ENCODE results near the gene RBBP9. TPM values are rescaled to one million over a fixed set of nuclear protein-coding genes. Genes with fewer than 3 reads are reported as not detected.

RBBP9 gene
- total RNA-seq: 19.2 and 20.4 TPM in 2 replicates
- polyA plus RNA-seq: 9.2 and 9.8 TPM in 2 replicates

DNA sequence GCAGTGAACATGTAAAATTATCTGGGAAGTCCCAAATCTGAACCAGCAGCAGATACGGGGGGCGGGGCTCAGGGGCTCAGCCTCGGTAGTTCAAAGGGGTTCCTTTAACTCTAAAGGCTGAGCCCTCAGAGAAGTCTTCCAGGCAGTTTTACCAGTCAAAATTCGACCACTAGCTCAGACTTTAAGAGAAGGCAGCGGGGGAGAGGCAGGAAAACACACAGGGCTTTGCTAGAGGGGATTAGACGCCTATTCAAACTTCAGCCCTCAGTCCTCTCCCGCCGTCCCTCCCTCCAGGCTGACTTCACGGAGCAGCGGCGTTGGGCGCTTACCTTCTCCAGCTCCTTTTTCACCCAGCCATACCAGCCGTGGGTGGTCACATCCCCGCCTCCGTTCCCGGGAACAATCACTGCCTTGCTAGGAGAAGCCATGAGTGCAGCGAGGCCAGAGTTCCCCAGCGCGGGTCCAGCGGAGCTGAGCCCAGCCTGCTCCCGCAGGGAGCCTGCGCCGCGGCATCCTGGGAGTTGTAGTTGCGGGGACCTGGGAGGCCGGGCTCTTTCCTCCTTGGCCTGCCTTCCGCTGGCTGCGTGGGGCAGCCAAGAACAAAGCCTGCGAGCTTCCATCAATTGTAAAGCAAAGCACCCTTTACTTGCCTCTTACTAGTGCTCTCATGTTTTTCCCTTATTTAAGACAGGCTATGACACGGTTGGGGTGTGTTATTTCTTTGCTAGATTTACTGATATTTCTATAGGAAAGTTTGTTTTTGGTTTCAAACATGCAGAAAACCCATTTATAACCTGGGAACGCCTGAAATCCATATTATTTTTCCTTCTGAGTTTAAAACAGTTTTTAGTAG lies at the start of gene RBBP9:
RBBP9 (minus strand) TSS at position 486 of the 853 bp plus-strand sequence; CDS start at position 428, 58 bp downstream.
- Histone ChIP-seq H3K27ac (peak within 1 kb of the TSS; percentile 74), H3K4me1 (ENCODE audit: low read depth) (no peaks in the 10 kb centered on the region), H3K27me3 (no peaks in the 10 kb centered on the region), H3K36me3 (no peaks in the 10 kb centered on the region), H3K9me3 (ENCODE audit: low read depth) (no peaks in the 10 kb centered on the region), H3K4me3 (peak within 1 kb of the TSS; percentile 71)
- DNase-seq (ENCODE audit: low read depth in 1 of 2, low spot score in 1 of 2): peak; percentile 89 to 91
- TF ChIP-seq, protein P1, sequence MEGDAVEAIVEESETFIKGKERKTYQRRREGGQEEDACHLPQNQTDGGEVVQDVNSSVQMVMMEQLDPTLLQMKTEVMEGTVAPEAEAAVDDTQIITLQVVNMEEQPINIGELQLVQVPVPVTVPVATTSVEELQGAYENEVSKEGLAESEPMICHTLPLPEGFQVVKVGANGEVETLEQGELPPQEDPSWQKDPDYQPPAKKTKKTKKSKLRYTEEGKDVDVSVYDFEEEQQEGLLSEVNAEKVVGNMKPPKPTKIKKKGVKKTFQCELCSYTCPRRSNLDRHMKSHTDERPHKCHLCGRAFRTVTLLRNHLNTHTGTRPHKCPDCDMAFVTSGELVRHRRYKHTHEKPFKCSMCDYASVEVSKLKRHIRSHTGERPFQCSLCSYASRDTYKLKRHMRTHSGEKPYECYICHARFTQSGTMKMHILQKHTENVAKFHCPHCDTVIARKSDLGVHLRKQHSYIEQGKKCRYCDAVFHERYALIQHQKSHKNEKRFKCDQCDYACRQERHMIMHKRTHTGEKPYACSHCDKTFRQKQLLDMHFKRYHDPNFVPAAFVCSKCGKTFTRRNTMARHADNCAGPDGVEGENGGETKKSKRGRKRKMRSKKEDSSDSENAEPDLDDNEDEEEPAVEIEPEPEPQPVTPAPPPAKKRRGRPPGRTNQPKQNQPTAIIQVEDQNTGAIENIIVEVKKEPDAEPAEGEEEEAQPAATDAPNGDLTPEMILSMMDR (IDR thresholded peaks at IDR 0.05; ENCODE audit: low read depth, low read length): no peak

DNA sequence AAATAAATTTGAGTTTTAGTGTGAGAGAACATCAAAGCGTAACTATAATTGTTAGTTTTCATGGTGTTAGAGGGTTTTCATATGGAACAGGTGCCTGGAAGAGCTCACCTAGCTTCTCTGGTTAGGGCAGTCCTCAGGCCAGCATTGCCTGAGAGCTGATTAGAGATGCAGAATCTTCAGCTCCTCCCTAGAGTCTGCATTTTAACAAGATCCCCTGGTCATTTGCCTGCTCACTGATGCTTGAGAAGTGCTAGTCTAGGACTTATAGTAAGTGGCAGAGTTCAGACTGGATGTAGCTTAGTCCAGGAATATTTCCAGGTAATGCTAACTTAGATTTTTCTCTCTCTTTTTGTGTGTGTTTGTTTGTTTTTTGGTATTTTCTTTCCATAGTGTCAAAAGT lies 48.5 kb upstream of the RBBP9 start:
- no peak overlapping the region for H3K4me3 ChIP-seq
- no peak for DNase-seq (ENCODE audit: low read depth in 1 of 2, low spot score in 1 of 2)
- H3K9me3 ChIP-seq (ENCODE audit: low read depth): no peaks in the 10 kb centered on the region
- H3K27me3 ChIP-seq: no peaks in the 10 kb centered on the region
- H3K27ac ChIP-seq: no peak overlapping the region
- TF ChIP-seq, protein P1 (IDR thresholded peaks at IDR 0.05; ENCODE audit: low read depth, low read length): no peak
- H3K36me3 ChIP-seq: peaks cover 39% of the 10 kb centered on the region
- no peaks in the 10 kb centered on the region for H3K4me1 ChIP-seq (ENCODE audit: low read depth)

GRCh38 chr20:18543932-18544331 lies 46.9 kb upstream of the RBBP9 start:
- no peak for DNase-seq (ENCODE audit: low read depth in 1 of 2, low spot score in 1 of 2)
- no peak overlapping the region for H3K4me3 ChIP-seq
- H3K4me1 ChIP-seq (ENCODE audit: low read depth): no peaks in the 10 kb centered on the region
- no peaks in the 10 kb centered on the region for H3K27me3 ChIP-seq
- peaks cover 33% of the 10 kb centered on the region for H3K36me3 ChIP-seq
- H3K9me3 ChIP-seq (ENCODE audit: low read depth): no peaks in the 10 kb centered on the region
- no peak overlapping the region for H3K27ac ChIP-seq
- TF ChIP-seq, protein P1 (IDR thresholded peaks at IDR 0.05; ENCODE audit: low read depth, low read length): no peak

- DNase-seq (ENCODE audit: low read depth in 1 of 2, low spot score in 1 of 2): no peak
- Histone ChIP-seq H3K9me3 (ENCODE audit: low read depth) (no peaks in the 10 kb centered on the region), H3K4me3 (no peak overlapping the region), H3K4me1 (ENCODE audit: low read depth) (no peaks in the 10 kb centered on the region), H3K27ac (no peak overlapping the region), H3K27me3 (no peaks in the 10 kb centered on the region), H3K36me3 (peaks cover 28% of the 10 kb centered on the region)
- TF ChIP-seq, protein P1 (IDR thresholded peaks at IDR 0.05; ENCODE audit: low read depth, low read length): no peak
These were observed 46.2 kb upstream of the RBBP9 start for GRCh38 chr20:18543216-18543615.

GRCh38 chr20:18541741-18542140 lies 44.7 kb upstream of the RBBP9 start:
- TF ChIP-seq, protein P1 (IDR thresholded peaks at IDR 0.05; ENCODE audit: low read depth, low read length): no peak
- Histone ChIP-seq H3K27me3 (no peaks in the 10 kb centered on the region), H3K4me3 (no peak overlapping the region), H3K36me3 (peaks cover 28% of the 10 kb centered on the region), H3K4me1 (ENCODE audit: low read depth) (no peaks in the 10 kb centered on the region), H3K9me3 (ENCODE audit: low read depth) (no peaks in the 10 kb centered on the region), H3K27ac (no peak overlapping the region)
- DNase-seq (ENCODE audit: low read depth in 1 of 2, low spot score in 1 of 2): no peak

Data from cardiac muscle cell (in vitro differentiated cells and primary cell).